ENCODE results near the gene TAS1R1.

The TAS1R1 gene

DNA sequence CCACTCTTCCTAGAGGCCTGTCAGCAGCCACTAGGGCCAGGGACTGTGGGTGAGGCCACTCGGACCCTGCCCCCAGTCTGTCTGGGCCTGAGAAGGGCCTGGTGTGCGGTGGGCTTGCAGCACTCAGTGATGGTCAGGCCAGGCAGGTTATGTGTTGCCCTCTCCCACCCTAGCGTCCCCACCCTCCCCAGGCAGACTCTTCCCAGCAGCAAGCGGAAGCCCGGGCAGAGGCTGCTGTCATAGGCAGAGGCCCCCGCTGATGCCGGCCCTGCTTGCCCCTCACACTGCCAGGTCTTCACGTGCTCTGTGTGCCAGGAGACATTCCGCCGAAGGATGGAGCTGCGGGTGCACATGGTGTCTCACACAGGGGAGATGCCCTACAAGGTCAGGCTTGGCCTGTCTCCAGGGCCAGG, 31.3 kb downstream of the TAS1R1 start:
- TF ChIP-seq, protein P1, sequence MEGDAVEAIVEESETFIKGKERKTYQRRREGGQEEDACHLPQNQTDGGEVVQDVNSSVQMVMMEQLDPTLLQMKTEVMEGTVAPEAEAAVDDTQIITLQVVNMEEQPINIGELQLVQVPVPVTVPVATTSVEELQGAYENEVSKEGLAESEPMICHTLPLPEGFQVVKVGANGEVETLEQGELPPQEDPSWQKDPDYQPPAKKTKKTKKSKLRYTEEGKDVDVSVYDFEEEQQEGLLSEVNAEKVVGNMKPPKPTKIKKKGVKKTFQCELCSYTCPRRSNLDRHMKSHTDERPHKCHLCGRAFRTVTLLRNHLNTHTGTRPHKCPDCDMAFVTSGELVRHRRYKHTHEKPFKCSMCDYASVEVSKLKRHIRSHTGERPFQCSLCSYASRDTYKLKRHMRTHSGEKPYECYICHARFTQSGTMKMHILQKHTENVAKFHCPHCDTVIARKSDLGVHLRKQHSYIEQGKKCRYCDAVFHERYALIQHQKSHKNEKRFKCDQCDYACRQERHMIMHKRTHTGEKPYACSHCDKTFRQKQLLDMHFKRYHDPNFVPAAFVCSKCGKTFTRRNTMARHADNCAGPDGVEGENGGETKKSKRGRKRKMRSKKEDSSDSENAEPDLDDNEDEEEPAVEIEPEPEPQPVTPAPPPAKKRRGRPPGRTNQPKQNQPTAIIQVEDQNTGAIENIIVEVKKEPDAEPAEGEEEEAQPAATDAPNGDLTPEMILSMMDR (IDR thresholded peaks at IDR 0.05; ENCODE audit: low read depth, low read length) = no peak
- no peak overlapping the region for H3K4me3 ChIP-seq (ENCODE audit: low read depth, low read length)

DNA sequence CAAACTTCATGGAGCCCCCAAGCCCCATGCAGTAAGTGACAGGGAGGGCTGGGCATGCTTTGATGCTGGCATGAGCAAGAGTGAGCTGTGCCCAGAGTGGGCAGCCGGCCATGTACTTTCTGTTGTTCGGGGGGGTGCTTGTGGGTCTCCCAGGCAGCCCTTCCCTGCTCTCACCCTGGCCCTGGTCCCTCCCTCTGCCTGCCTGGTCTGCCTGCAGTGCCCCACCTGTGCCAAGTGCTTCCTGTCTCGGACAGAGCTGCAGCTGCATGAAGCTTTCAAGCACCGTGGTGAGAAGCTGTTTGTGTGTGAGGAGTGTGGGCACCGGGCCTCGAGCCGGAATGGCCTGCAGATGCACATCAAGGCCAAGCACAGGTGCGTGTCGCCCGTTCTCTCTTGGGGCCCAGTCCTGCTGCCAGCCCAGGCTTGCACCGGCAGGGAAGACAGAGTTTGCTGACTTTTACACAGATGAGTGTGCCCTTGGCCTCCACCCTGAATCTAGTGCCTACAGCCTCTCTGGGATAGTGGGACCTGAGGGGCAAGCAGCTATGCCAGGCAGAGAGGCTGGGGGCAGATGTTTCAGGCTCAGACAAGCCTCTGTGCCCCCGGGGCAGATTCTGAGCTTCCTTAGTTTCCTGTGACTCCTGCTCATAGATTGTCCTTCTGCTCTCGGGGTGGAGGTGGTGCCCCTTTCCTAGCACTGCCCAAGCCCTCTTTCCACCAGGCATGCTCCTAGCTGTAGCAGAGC, 32.3 kb downstream of the TAS1R1 start:
- H3K4me3 ChIP-seq (ENCODE audit: low read depth, low read length) = no peak overlapping the region
- TF ChIP-seq, protein P1 (IDR thresholded peaks at IDR 0.05; ENCODE audit: low read depth, low read length) = no peak

DNA sequence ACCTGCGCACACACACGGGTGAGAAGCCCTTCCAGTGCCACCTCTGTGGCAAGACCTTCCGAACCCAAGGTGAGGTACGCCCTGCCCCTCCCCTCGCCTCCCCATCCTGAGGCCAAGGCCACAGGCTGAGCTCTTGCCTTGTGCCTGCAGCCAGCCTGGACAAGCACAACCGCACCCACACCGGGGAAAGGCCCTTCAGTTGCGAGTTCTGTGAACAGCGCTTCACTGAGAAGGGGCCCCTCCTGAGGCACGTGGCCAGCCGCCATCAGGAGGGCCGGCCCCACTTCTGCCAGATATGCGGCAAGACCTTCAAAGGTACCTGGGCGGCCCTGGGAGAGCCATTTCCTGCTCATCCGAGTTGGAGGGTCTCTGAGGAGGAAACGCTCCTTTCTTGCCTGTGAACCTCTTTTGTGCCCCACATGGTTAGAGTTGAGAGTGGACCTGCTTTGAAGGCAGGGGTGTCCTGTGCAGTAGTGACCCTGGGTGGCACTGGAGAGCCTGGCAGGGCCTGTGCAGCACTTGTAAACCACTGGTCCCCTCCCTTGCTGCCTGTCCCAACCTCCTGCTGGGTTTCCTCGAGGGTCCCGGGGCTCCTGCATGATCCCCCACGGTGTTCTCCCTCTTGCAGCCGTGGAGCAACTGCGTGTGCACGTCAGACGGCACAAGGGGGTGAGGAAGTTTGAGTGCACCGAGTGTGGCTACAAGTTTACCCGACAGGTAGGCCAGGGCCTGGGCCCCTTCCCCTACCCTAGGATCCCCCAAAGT, 33.2 kb downstream of the TAS1R1 start:
- TF ChIP-seq, protein P1 (IDR thresholded peaks at IDR 0.05; ENCODE audit: low read depth, low read length) = no peak
- no peak overlapping the region for H3K4me3 ChIP-seq (ENCODE audit: low read depth, low read length)

DNA sequence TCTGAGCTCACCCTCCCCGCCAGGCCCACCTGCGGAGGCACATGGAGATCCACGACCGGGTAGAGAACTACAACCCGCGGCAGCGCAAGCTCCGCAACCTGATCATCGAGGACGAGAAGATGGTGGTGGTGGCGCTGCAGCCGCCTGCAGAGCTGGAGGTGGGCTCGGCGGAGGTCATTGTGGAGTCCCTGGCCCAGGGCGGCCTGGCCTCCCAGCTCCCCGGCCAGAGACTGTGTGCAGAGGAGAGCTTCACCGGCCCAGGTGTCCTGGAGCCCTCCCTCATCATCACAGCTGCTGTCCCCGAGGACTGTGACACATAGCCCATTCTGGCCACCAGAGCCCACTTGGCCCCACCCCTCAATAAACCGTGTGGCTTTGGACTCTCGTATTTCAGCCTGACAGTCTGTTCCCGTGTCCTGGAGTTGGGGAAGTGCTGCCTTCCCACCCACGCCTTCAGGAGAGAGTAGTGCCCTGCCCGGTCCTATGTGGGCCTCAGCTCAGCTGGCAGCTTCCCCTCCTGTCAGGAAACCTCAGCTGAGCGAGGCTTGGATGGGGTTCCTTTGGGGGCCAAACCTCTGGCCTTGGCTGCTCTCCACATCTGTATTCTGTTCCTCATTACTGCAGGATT, 33.9 kb downstream of the TAS1R1 start:
- no peak overlapping the region for H3K4me3 ChIP-seq (ENCODE audit: low read depth, low read length)
- TF ChIP-seq, protein P1 (IDR thresholded peaks at IDR 0.05; ENCODE audit: low read depth, low read length) = no peak

DNA sequence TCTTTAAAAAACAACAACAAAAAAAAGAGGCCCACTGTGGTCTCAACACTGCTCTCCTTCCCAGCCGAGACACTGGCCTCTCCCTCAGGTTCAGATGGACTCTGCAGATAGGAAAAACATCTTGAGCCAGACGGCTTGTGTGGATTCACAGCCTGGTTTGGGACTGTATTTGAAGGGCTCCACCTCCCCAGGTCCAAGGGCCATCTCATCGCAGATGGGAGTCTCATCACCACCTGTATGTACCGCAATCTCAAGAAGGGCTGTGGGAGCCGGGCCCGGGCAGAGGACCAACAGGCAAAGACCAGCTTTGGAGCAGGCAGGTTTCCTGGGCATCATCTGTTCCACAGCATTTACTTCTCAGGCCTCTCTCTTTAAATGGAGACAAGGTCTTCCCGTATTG, 34.9 kb downstream of the TAS1R1 start:
- TF ChIP-seq, protein P1 (IDR thresholded peaks at IDR 0.05; ENCODE audit: low read depth, low read length) = no peak
- no peak overlapping the region for H3K4me3 ChIP-seq (ENCODE audit: low read depth, low read length)

DNA sequence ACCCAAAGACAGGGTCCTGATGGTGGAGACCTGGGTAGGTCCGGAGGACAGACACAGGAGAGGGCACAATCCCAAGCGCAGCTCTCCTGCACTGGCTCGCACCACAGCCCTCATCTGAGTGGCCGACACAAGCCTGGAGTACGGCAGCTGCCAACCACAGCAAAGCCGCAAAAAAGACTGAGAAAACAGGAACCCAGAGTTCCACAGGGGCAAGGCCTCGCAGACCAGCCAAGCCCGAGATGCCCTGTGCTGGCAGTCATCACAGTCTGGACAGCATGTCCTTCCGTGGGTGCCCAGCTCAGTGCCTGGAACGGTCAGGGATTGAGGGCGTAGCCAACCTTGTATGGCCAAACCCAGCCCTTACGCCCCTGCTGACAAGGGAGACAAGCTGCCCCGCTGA, 36.1 kb downstream of the TAS1R1 start:
- TF ChIP-seq, protein P1 (IDR thresholded peaks at IDR 0.05; ENCODE audit: low read depth, low read length) = no peak
- H3K4me3 ChIP-seq (ENCODE audit: low read depth, low read length) = no peak overlapping the region

DNA sequence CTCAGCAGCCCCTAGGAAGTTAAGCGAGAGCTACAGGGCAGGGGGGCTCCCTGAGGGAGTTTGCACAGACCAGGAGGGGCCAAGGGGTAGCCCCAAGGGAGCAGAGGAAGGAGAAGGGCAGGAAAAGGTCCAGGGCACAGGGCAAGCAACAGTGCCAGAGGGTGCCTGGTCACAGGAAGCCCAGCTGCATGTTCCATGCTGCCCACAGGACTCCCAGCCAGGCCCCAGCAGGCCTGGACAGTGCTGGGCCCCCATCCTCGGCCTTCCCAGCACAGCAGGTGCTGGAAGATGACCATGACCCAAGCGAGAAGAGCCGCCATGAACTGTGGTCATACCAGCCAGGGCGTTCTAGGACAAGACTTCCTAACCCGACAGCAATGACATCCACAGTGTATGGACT, 36.5 kb downstream of the TAS1R1 start:
- no peak overlapping the region for H3K4me3 ChIP-seq (ENCODE audit: low read depth, low read length)
- TF ChIP-seq, protein P1 (IDR thresholded peaks at IDR 0.05; ENCODE audit: low read depth, low read length) = no peak
